RCC 7860 (cell line): ENCODE measurements around the gene TNIP3.

Experiments
- DNase-seq: peaks from one replicate; pipeline ENCODE4 v3.0.0-alpha.2; 2015; ENCODE audit warnings: low spot score
- FAIRE-seq: peaks from 2 replicates; lab custom pipeline; 2012; peaks lifted over from hg19 to GRCh38; lab: Jason Lieb, UNC

The TNIP3 gene

GRCh38 chr4:121088867-121089266 is 75.3 kb downstream of the TNIP3 start:
- no peak for DNase-seq
- FAIRE-seq: no peak
